Aorta (tissue), 5 donors: Measurements from ENCODE around the gene OVCH2. TPM values are rescaled to one million over a fixed set of nuclear protein-coding genes. Genes with fewer than 3 reads are reported as not detected.

Source experiments
- ATAC-seq: fragments of 200-7000 bp; cut with Tn5 transposase; one replicate; pipeline ENCODE4 v1.9.1; 2022; ENCODE audit warnings: moderate library complexity; ENCODE audit not compliant: low FRiP score
- DNase-seq, 2 donors: peaks; one replicate each; pipeline ENCODE4 v3.0.0-alpha.2; 2020
- H3K27ac ChIP-seq, 2 donors: one replicate each; pipeline ENCODE4 v1.5.1; 2013; ENCODE audit warnings: low read length in 2 of 2, mild to moderate bottlenecking in 2 of 2, moderate library complexity in 2 of 2, control low read depth in 1 of 2, inconsistent platforms in 1 of 2, low read depth in 1 of 2
- H3K27me3 ChIP-seq, 2 donors: one replicate each; pipeline ENCODE4 v1.6.1; 2013; ENCODE audit warnings: control low read depth in 1 of 2, low read length in 1 of 2, mild to moderate bottlenecking in 1 of 2, moderate library complexity in 1 of 2; ENCODE audit not compliant: insufficient read depth in 2 of 2, control insufficient read depth in 1 of 2
- H3K36me3 ChIP-seq, 2 donors: one replicate each; pipeline ENCODE4 v1.6.1; 2013; ENCODE audit warnings: control low read depth in 1 of 2, low read length in 1 of 2, mild to moderate bottlenecking in 1 of 2; ENCODE audit not compliant: insufficient read depth in 2 of 2, control insufficient read depth in 1 of 2
- H3K4me1 ChIP-seq, 2 donors: one replicate each; pipeline ENCODE4 v1.6.1; 2013; ENCODE audit warnings: low read length in 2 of 2, control low read depth in 1 of 2, mild to moderate bottlenecking in 1 of 2, moderate library complexity in 1 of 2; ENCODE audit not compliant: insufficient read depth in 2 of 2, control insufficient read depth in 1 of 2
- H3K4me3 ChIP-seq, 2 donors: one replicate each; pipeline ENCODE4 v1.5.1; 2013; ENCODE audit warnings: low read length in 2 of 2, control low read depth in 1 of 2, mild to moderate bottlenecking in 1 of 2
- H3K9me3 ChIP-seq: one replicate; pipeline ENCODE4 v1.6.1; 2013; ENCODE audit warnings: mild to moderate bottlenecking, low read length; ENCODE audit not compliant: control insufficient read depth
- WGBS, 2 donors: extraction: QIAGEN DNeasy Blood & Tissue Kit; methylation state at CpG; one replicate each; pipeline ENCODE4 v1.1.7; 2013; 5-methylcytosine and 5-hydroxymethylcytosine counted together
- intact Hi-C, 2 donors: fragments of 100-400 bp; cut with DNase I; formaldehyde crosslinking; loops; one replicate each; pipeline versions ENCODE4 v1.14.2 to v1.15.0; 2022
- polyA plus RNA-seq, 2 donors: library from polyadenylated mRNA; stranded (reverse); fragments of 200-250 nt; gene quantifications; one replicate each; pipeline ENCODE4 v1.2.3, GENCODE V29; 2013
- total RNA-seq, 2 donors: library from RNA; stranded (reverse); fragmentation: NEBNext Ultra II Directional; extraction: Animal tissue kit (Norgen Biotek cat#: 25700); gene quantifications; one replicate each; pipeline ENCODE4 v1.2.1, GENCODE V29; 2021
- donor health status: healthy with polysubstance abuse.
- donor health status: Bipolar disorder and iron deficiency.
- donor health status: DM: no; HTN: no; CAD: no.
- donor health status: DM: no; HTN: no; CAD: no.
- donor health status: DM: yes; HTN: yes; CAD: no.

The OVCH2 gene
- total and polyA plus RNA-seq, 4 donors = 0.31 to 0.75 TPM; not detected in 2

DNA sequence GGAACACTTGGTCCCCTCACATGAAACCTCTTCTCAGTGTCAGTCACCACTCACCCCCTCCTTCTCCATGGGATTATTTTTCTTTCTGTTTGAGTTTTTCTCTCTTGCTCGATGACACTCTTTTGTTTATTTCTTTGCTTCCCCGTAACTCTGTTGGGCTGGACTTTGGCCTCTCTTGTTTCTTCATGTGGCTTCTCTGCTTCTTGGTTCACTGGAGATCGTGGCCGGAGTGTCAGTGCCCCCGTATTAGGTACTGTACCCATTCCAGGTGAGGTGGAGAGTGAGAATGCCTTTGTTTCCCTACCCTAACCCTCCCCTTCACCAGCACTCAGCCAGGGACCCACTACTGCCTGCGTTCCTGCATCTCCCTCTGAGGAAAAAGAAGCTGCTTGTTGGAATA lies 65.5 kb downstream of the OVCH2 start:
- intact Hi-C loops = no loop called here
- 88 to 90% methylated on average over 6 of the region's 6 CpGs for WGBS, 2 donors

DNA sequence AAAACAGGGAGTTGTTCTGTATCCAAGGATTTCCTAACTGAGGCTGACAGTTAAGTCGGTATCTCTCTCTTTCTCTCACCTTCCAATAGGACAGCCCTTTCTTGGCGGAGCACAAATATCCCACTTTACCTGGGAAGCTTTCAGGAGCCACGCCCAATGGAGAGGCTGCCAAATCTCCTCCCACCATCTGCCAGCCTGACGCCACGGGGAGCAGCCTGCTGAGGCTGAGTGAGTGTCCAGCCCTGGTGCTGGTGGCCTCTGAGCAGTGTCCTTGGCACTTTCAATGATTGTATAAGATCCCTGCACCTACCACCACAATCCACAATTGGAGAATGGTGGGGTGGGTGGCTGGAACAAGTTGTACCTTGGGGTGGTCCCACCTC lies 66.6 kb downstream of the OVCH2 start:
- H3K4me1 ChIP-seq = no peaks in the 10 kb centered on the region
- H3K9me3 ChIP-seq = no peaks in the 10 kb centered on the region
- no peak overlapping the region for H3K4me3 ChIP-seq
- 75 to 79% methylated on average over 5 of the region's 5 CpGs for WGBS, 2 donors
- DNase-seq (no peak), ATAC-seq (no peak)
- H3K36me3 ChIP-seq = peaks cover 6 to 10% of the 10 kb centered on the region in 2 donors
- no peak overlapping the region for H3K27ac ChIP-seq
- intact Hi-C loops = no loop called here
- no peaks in the 10 kb centered on the region for H3K27me3 ChIP-seq

More for the DNA sequence above, 65.5 kb downstream of the OVCH2 start:
- no peak for ATAC-seq
- Histone ChIP-seq H3K27me3 (no peaks in the 10 kb centered on the region), H3K36me3 (peaks cover 6 to 15% of the 10 kb centered on the region in 2 donors), H3K4me1 (no peaks in the 10 kb centered on the region), H3K9me3 (no peaks in the 10 kb centered on the region), H3K4me3 (no peak overlapping the region), H3K27ac (no peak overlapping the region)
- DNase-seq = no peak

Other genes with a start within 250 kb of the OVCH2 start
- 10 to 100 TPM; 13.2 to 41.0 TPM for gene OLFML1, start 221.0 kb downstream of the OVCH2 start, total RNA-seq
- 10 to 100 TPM in 1 of 2 donors, 1 to 10 TPM in 1; 4.9 to 22.9 TPM for gene OLFML1, start 221.0 kb downstream of the OVCH2 start, polyA plus RNA-seq
- 10 to 100 TPM; 17.6 to 35.6 TPM for gene PPFIBP2, start 192.5 kb downstream of the OVCH2 start, total RNA-seq
- gene PPFIBP2, start 192.5 kb downstream of the OVCH2 start, polyA plus RNA-seq = 10 to 100 TPM; 14.1 to 31.7 TPM
- gene CYB5R2, start 33.0 kb downstream of the OVCH2 start, total RNA-seq = 10 to 100 TPM in 1 of 2 donors, 1 to 10 TPM in 1; 8.3 to 10.1 TPM
- gene CYB5R2, start 33.0 kb downstream of the OVCH2 start, polyA plus RNA-seq = 10 to 100 TPM; 20.0 to 27.6 TPM
- gene OR5P2, start 90.5 kb upstream of the OVCH2 start, total RNA-seq = not detected
- not detected for gene OR5P2, start 90.5 kb upstream of the OVCH2 start, polyA plus RNA-seq
- gene OR5P3, start 124.4 kb upstream of the OVCH2 start, total RNA-seq = under 1 TPM in 1 of 2 donors, not detected in 1; 0.42 TPM
- gene OR5P3, start 124.4 kb upstream of the OVCH2 start, polyA plus RNA-seq = not detected
- gene OR10A6, start 224.8 kb upstream of the OVCH2 start, total RNA-seq = not detected
- not detected for gene OR10A6, start 224.8 kb upstream of the OVCH2 start, polyA plus RNA-seq
- gene OR10A3, start 235.2 kb upstream of the OVCH2 start, total RNA-seq = not detected
- gene OR10A3, start 235.2 kb upstream of the OVCH2 start, polyA plus RNA-seq = not detected